ENCODE results near the gene PRKN.
A peak's percentile ranks its signal among the peaks of the same experiment; 100 is the strongest.

PRKN gene

GRCh38 chr6:161523362-161523761, 1204.2 kb downstream of the PRKN start:
- Mint-ChIP-seq H3K4me3 (no peak overlapping the region), H3K27me3 (ENCODE audit: low read depth, poor library complexity) (peaks cover 17% of the 10 kb centered on the region), H3K9me3 (peaks cover 5% of the 10 kb centered on the region), H3K27ac (no peak overlapping the region), H3K4me1 (no peaks in the 10 kb centered on the region), H3K36me3 (ENCODE audit: low read depth) (no peaks in the 10 kb centered on the region)
- TF ChIP-seq CTCF (IDR thresholded peaks at IDR 0.05), result no peak
- no peak for DNase-seq

- H3K4me3 Mint-ChIP-seq, result no peak overlapping the region
- no peaks in the 10 kb centered on the region for H3K4me1 Mint-ChIP-seq
- no peak for DNase-seq
- TF ChIP-seq CTCF (IDR thresholded peaks at IDR 0.05), result no peak
- peaks cover 14% of the 10 kb centered on the region for H3K27me3 Mint-ChIP-seq (ENCODE audit: low read depth, poor library complexity)
- H3K27ac Mint-ChIP-seq, result no peak overlapping the region
- peaks cover 5% of the 10 kb centered on the region for H3K9me3 Mint-ChIP-seq
- H3K36me3 Mint-ChIP-seq (ENCODE audit: low read depth), result no peaks in the 10 kb centered on the region
Observed at GRCh38 chr6:161522276-161522675, 1205.3 kb downstream of the PRKN start.

- H3K4me1 Mint-ChIP-seq, result peaks cover 16% of the 10 kb centered on the region
- H3K4me3 Mint-ChIP-seq, result no peak overlapping the region
- H3K27ac Mint-ChIP-seq, result no peak overlapping the region
- TF ChIP-seq CTCF (IDR thresholded peaks at IDR 0.05), result no peak
- H3K36me3 Mint-ChIP-seq (ENCODE audit: low read depth), result no peaks in the 10 kb centered on the region
- peaks cover under 1% of the 10 kb centered on the region for H3K27me3 Mint-ChIP-seq (ENCODE audit: low read depth, poor library complexity)
- H3K9me3 Mint-ChIP-seq, result no peaks in the 10 kb centered on the region
- no peak for DNase-seq
Observed at GRCh38 chr6:161511447-161512095, 1216.0 kb downstream of the PRKN start.

- TF ChIP-seq CTCF (IDR thresholded peaks at IDR 0.05), result no peak
- Mint-ChIP-seq H3K36me3 (ENCODE audit: low read depth) (no peaks in the 10 kb centered on the region), H3K4me3 (no peak overlapping the region), H3K4me1 (peaks cover 10% of the 10 kb centered on the region), H3K27ac (peak overlapping the region; percentile 7), H3K9me3 (peaks cover 3% of the 10 kb centered on the region), H3K27me3 (ENCODE audit: low read depth, poor library complexity) (peaks cover 4% of the 10 kb centered on the region)
- DNase-seq, result no peak
Observed at GRCh38 chr6:161508341-161508740, 1219.2 kb downstream of the PRKN start.

GRCh38 chr6:161507375-161507774, 1220.2 kb downstream of the PRKN start:
- Mint-ChIP-seq H3K36me3 (ENCODE audit: low read depth) (no peaks in the 10 kb centered on the region), H3K27ac (no peak overlapping the region), H3K27me3 (ENCODE audit: low read depth, poor library complexity) (peaks cover 7% of the 10 kb centered on the region), H3K4me1 (peaks cover 15% of the 10 kb centered on the region), H3K9me3 (peaks cover 3% of the 10 kb centered on the region), H3K4me3 (no peak overlapping the region)
- DNase-seq, result no peak
- TF ChIP-seq CTCF (IDR thresholded peaks at IDR 0.05), result no peak

GRCh38 chr6:161503570-161503969, 1224.0 kb downstream of the PRKN start:
- Mint-ChIP-seq H3K27ac (no peak overlapping the region), H3K36me3 (ENCODE audit: low read depth) (no peaks in the 10 kb centered on the region), H3K27me3 (ENCODE audit: low read depth, poor library complexity) (peaks cover 28% of the 10 kb centered on the region), H3K9me3 (peaks cover 3% of the 10 kb centered on the region), H3K4me1 (peaks cover 7% of the 10 kb centered on the region), H3K4me3 (no peak overlapping the region)
- DNase-seq, result no peak
- no peak for TF ChIP-seq CTCF (IDR thresholded peaks at IDR 0.05)

Data from nephron progenitor cell (in vitro differentiated cells).